CD4-positive, alpha-beta T cell (primary cell): ENCODE data around the gene NT5DC1. TPM values are rescaled to one million over a fixed set of nuclear protein-coding genes. Genes with fewer than 3 reads are reported as not detected.

Experiments
- ATAC-seq: fragments of 200-7000 bp; cut with Tn5 transposase; one replicate; pipeline ENCODE4 v1.10.0; 2022; ENCODE audit warnings: mild to moderate bottlenecking; ENCODE audit not compliant: poor library complexity
- CTCF ChIA-PET: fragments of 350-600 bp; sonication (Branson Sonifier 250); formaldehyde crosslinking; loops from one replicate; lab custom pipeline; 2021; ENCODE audit warnings: antibody characterized with exemption, inconsistent platforms; lab: Charles Lee
- POLR2A ChIA-PET: fragments of 350-600 bp; sonication (Branson Sonifier 250); formaldehyde crosslinking; loops from one replicate; lab custom pipeline; 2021; ENCODE audit warnings: antibody characterized with exemption, inconsistent platforms; lab: Charles Lee
- DNase-seq, 14 experiments: peaks; one replicate each; pipeline ENCODE4 v3.0.0-alpha.2; 2013 to 2020; ENCODE audit warnings: mixed read lengths in 2 of 14
- H3K27ac ChIP-seq, 2 donors: one replicate each; pipeline versions ENCODE4 v1.5.1 to v1.7.0; 2013; ENCODE audit warnings: low read length in 2 of 2, low read depth in 1 of 2, mild to moderate bottlenecking in 1 of 2
- H3K27me3 ChIP-seq, 2 experiments: 1 replicate in 1 of 2; 2 replicates in 1 of 2; pipeline versions ENCODE4 v1.6.1 to v1.7.0; 2013; ENCODE audit warnings: low read length in 2 of 2, control low read depth in 1 of 2, mild to moderate bottlenecking in 1 of 2, moderate library complexity in 1 of 2; ENCODE audit not compliant: insufficient read depth in 2 of 2, control insufficient read depth in 1 of 2
- H3K36me3 ChIP-seq: one replicate; pipeline ENCODE4 v1.6.1; 2013; ENCODE audit warnings: low read length, control low read depth; ENCODE audit not compliant: insufficient read depth
- H3K4me1 ChIP-seq: one replicate; pipeline ENCODE4 v1.6.1; 2013; ENCODE audit warnings: low read length, control low read depth; ENCODE audit not compliant: insufficient read depth
- H3K4me3 ChIP-seq: one replicate; pipeline ENCODE4 v1.5.1; 2013; ENCODE audit warnings: mild to moderate bottlenecking, low read length, moderate library complexity
- H3K9me3 ChIP-seq, 2 experiments: 1 replicate in 1 of 2; 2 replicates in 1 of 2; pipeline versions ENCODE4 v1.6.1 to v1.7.0; 2013; ENCODE audit warnings: low read length in 2 of 2, mild to moderate bottlenecking in 2 of 2, control low read depth in 1 of 2, moderate library complexity in 1 of 2; ENCODE audit not compliant: control insufficient read depth in 1 of 2, insufficient read depth in 1 of 2
- H3K27ac Mint-ChIP-seq: one replicate; pipeline ENCODE4 v1.8.0; 2020; ENCODE audit warnings: mixed read lengths
- H3K27me3 Mint-ChIP-seq: one replicate; pipeline ENCODE4 v1.8.0; 2021; ENCODE audit warnings: mixed read lengths
- H3K36me3 Mint-ChIP-seq: one replicate; pipeline ENCODE4 v1.8.0; 2021; ENCODE audit warnings: low read depth, mixed read lengths
- H3K4me1 Mint-ChIP-seq: one replicate; pipeline ENCODE4 v1.8.0; 2021; ENCODE audit warnings: low read depth, mixed read lengths
- H3K4me3 Mint-ChIP-seq: one replicate; pipeline ENCODE4 v1.8.0; 2020; ENCODE audit warnings: mild to moderate bottlenecking, mixed read lengths
- H3K9me3 Mint-ChIP-seq: one replicate; pipeline ENCODE4 v1.8.0; 2020; ENCODE audit warnings: mixed read lengths
- CTCF ChIP-seq: fragments of 200-600 bp; IDR thresholded peaks from one replicate; pipeline ENCODE4 v1.8.0; 2022; ENCODE audit warnings: antibody characterized with exemption, mild to moderate bottlenecking
- intact Hi-C, 2 experiments: fragments of 100-400 bp; cut with DNase I in 1 of 2; cut with micrococcal nuclease in 1 of 2; formaldehyde crosslinking; loops; one replicate each; pipeline versions ENCODE4 v1.15.1 to v1.9.0; 2023 to 2025; cut with DNase I, micrococcal nuclease
- total RNA-seq, 174 experiments: library from RNA in 2 of 174; stranded (reverse) in 2 of 174; gene quantifications; one replicate each; pipeline ENCODE4 v1.2.3 and lab custom pipeline; 2021 to 2026

Gene NT5DC1
- total RNA-seq, 2 experiments from 2014 or later = 24.2 to 27.2 TPM

GRCh38 chr6:116157391-116157790 lies 56.7 kb downstream of the NT5DC1 start:
- TF ChIP-seq CTCF = no peak
- H3K4me3 Mint-ChIP-seq = no peak overlapping the region

GRCh38 chr6:116158641-116159040 lies 58.0 kb downstream of the NT5DC1 start:
- CTCF ChIA-PET = no interaction called here
- ATAC-seq = no peak
- H3K4me3 Mint-ChIP-seq = no peak overlapping the region

More at GRCh38 chr6:116157391-116157790, 56.7 kb downstream of the NT5DC1 start:
- Mint-ChIP-seq H3K9me3 (peaks cover 4% of the 10 kb centered on the region), H3K27ac (no peak overlapping the region), H3K27me3 (no peaks in the 10 kb centered on the region), H3K36me3 (peaks cover 58% of the 10 kb centered on the region), H3K4me1 (peaks cover 5% of the 10 kb centered on the region)
- CTCF ChIA-PET = no interaction called here
- Histone ChIP-seq H3K4me3 (no peak overlapping the region), H3K27me3 (no peaks in the 10 kb centered on the region), H3K36me3 (peaks cover 12% of the 10 kb centered on the region), H3K4me1 (no peaks in the 10 kb centered on the region), H3K9me3 (no peaks in the 10 kb centered on the region), H3K27ac (no peak overlapping the region)
- no peak for DNase-seq
- no peak for ATAC-seq
- intact Hi-C loops = no loop called here
- POLR2A ChIA-PET = no interaction called here

GRCh38 chr6:116159782-116160524 lies 59.3 kb downstream of the NT5DC1 start:
- POLR2A ChIA-PET = no interaction called here
- Histone ChIP-seq H3K9me3 (peaks cover 0 to 8% of the 10 kb centered on the region in 2 experiments), H3K36me3 (peaks cover 12% of the 10 kb centered on the region), H3K27me3 (no peaks in the 10 kb centered on the region), H3K27ac (no peak overlapping the region), H3K4me1 (no peaks in the 10 kb centered on the region), H3K4me3 (no peak overlapping the region)
- CTCF ChIA-PET = no interaction called here
- peaks cover 82% of the 10 kb centered on the region for H3K36me3 Mint-ChIP-seq
- no peak overlapping the region for H3K27ac Mint-ChIP-seq
- DNase-seq = no peak
- no peak overlapping the region for H3K4me3 Mint-ChIP-seq
- H3K4me1 Mint-ChIP-seq = peaks cover 5% of the 10 kb centered on the region
- intact Hi-C loops = no loop called here
- peaks cover 18% of the 10 kb centered on the region for H3K9me3 Mint-ChIP-seq
- no peak for TF ChIP-seq CTCF
- ATAC-seq = no peak
- H3K27me3 Mint-ChIP-seq = no peaks in the 10 kb centered on the region

More at GRCh38 chr6:116158641-116159040, 58.0 kb downstream of the NT5DC1 start:
- intact Hi-C loops = no loop called here
- no peak overlapping the region for H3K27ac ChIP-seq
- H3K27me3 ChIP-seq = no peaks in the 10 kb centered on the region
- Mint-ChIP-seq H3K27ac (no peak overlapping the region), H3K36me3 (peaks cover 70% of the 10 kb centered on the region), H3K9me3 (peaks cover 10% of the 10 kb centered on the region), H3K4me1 (peaks cover 5% of the 10 kb centered on the region), H3K27me3 (no peaks in the 10 kb centered on the region)
- no peak for TF ChIP-seq CTCF
- H3K36me3 ChIP-seq = peaks cover 12% of the 10 kb centered on the region
- H3K4me1 ChIP-seq = no peaks in the 10 kb centered on the region
- POLR2A ChIA-PET = no interaction called here
- DNase-seq = no peak
- no peak overlapping the region for H3K4me3 ChIP-seq
- H3K9me3 ChIP-seq = peaks cover 0 to 5% of the 10 kb centered on the region in 2 experiments
